Activated CD8-positive, alpha-beta T cell treated with anti-CD3 and anti-CD28 coated beads, Interleukin-2, amount 10 ng/mL, durations not matched to agents 7 days and 5 days (primary cell): ENCODE measurements around the gene FLACC1. TPM values are rescaled to one million over a fixed set of nuclear protein-coding genes. Genes with fewer than 3 reads are reported as not detected.
A peak's percentile ranks its signal among the peaks of the same experiment; 100 is the strongest.

ENCODE experiments used
- ATAC-seq: fragments of 150-1000 bp; cut with Tn5 transposase; one replicate; pipeline ENCODE4 v1.10.0; 2021; ENCODE audit warnings: moderate library complexity
- CTCF ChIA-PET: fragments of 350-600 bp; sonication (Branson Sonifier 250); formaldehyde crosslinking; loops from one replicate; lab custom pipeline; 2021; ENCODE audit warnings: antibody characterized with exemption; lab: Charles Lee
- POLR2A ChIA-PET: fragments of 350-600 bp; sonication (Branson Sonifier 250); formaldehyde crosslinking; loops from one replicate; lab custom pipeline; 2021; ENCODE audit warnings: antibody characterized with exemption; lab: Charles Lee
- DNase-seq: peaks from one replicate; pipeline ENCODE4 v3.0.0-alpha.2; 2020
- H3K27ac Mint-ChIP-seq: one replicate; pipeline ENCODE4 v1.8.0; 2021; ENCODE audit warnings: mild to moderate bottlenecking, mixed read lengths
- H3K27me3 Mint-ChIP-seq: one replicate; pipeline ENCODE4 v1.8.0; 2021; ENCODE audit warnings: low read depth, mixed read lengths
- H3K36me3 Mint-ChIP-seq: one replicate; pipeline ENCODE4 v1.8.0; 2021; ENCODE audit warnings: low read depth, mixed read lengths
- H3K4me1 Mint-ChIP-seq: one replicate; pipeline ENCODE4 v1.8.0; 2021; ENCODE audit warnings: low read depth, mixed read lengths
- H3K4me3 Mint-ChIP-seq: one replicate; pipeline ENCODE4 v1.8.0; 2021; ENCODE audit warnings: mild to moderate bottlenecking, mixed read lengths
- H3K9me3 Mint-ChIP-seq: one replicate; pipeline ENCODE4 v1.8.0; 2022; ENCODE audit warnings: mixed read lengths; ENCODE audit not compliant: insufficient read depth
- total RNA-seq, 2 experiments: library from RNA; stranded (reverse); gene quantifications; one replicate each; pipeline ENCODE4 v1.2.3, GENCODE V29; 2021

The FLACC1 gene
- total RNA-seq, result 1 to 10 TPM; 2.8 to 3.0 TPM

DNA sequence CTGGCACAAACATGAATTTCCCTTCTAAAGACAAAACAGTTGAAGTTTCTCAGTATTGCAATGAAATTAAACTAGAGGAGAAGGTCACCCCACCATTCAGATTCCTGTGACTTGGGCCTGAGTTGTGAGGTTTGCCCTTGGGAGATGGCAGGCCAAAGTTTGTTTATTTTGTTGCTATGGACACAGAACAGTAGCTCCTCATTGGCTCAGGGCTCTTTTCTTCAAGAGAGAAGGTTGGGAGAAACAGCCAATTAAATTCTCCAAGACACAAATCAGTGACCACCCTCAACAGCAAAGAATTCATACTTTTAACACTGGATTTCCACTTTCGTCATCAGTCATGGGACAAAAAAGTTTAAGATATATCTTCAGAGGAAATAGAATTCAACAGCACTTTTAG is at the start of gene FLACC1:
TSS of gene FLACC1 (minus strand) at position 125 of the 400 bp plus-strand sequence. CDS start 5,941 bp downstream, outside the sequence.
- H3K27ac Mint-ChIP-seq, result no peak within 1 kb of the TSS
- POLR2A ChIA-PET, result no interaction called here
- peaks cover 24% of the 10 kb centered on the region for H3K4me1 Mint-ChIP-seq
- ATAC-seq, result peak; percentile 43
- no peaks in the 10 kb centered on the region for H3K27me3 Mint-ChIP-seq
- no peak for DNase-seq
- CTCF ChIA-PET, result interaction anchor here (0.9 to 1.5 kb wide), 2 partner anchors 121 to 125 kb away, joined by 3 read pairs; no protein-coding TSS in a partner anchor
- H3K4me3 Mint-ChIP-seq, result no peak within 1 kb of the TSS
- peaks cover 30% of the 10 kb centered on the region for H3K36me3 Mint-ChIP-seq
- H3K9me3 Mint-ChIP-seq, result no peaks in the 10 kb centered on the region

- DNase-seq (no peak), ATAC-seq (peak; percentile 44)
- Mint-ChIP-seq H3K36me3 (peaks cover 39% of the 10 kb centered on the region), H3K4me3 (peak overlapping the region; percentile 10), H3K4me1 (peaks cover 53% of the 10 kb centered on the region), H3K27me3 (no peaks in the 10 kb centered on the region), H3K9me3 (no peaks in the 10 kb centered on the region), H3K27ac (peak overlapping the region; percentile 27)
- POLR2A ChIA-PET, result interaction anchor here (0.7 to 1.9 kb wide), 2 partner anchors 45 to 146 kb away, joined by 3 to 10 read pairs; partner anchors contain the start of genes CASP8, STRADB and TRAK2
- CTCF ChIA-PET, result interaction anchor here (1.1 to 3.1 kb wide), 5 partner anchors 8 to 288 kb away, joined by 3 to 15 read pairs (median 4); partner anchors contain the start of genes STRADB and TRAK2
Observed at GRCh38 chr2:201406077-201406662, 49.0 kb upstream of the FLACC1 start.

DNA sequence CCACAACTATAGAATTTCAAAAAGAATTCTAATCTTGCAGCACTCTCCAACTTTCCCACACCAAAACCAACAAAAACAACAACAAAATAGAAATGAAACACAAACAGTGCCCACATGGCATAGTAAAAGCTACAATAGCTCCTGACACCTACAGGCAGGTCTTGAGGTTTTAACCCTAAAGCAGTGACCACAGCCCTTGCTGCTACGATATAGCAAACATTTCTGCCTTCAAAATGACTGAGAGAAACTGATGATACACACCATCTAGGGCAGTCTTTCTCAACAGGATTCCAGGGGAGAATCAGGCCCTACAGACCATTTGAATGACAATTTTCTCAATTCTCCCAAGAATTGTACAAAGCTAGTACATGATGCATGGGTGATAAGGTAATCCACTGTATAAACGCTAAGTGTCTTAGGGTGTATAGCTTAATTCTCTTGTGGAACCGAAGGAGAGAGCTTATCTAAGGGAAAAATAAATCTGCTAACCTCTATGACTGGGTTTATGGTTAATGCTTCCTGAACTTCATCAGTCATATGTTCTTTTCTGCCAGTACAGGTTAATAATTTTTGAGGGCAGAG is 47.6 kb upstream of the FLACC1 start:
- no peaks in the 10 kb centered on the region for H3K27me3 Mint-ChIP-seq
- POLR2A ChIA-PET, result interaction anchor here (1.3 to 1.6 kb wide), 2 partner anchors 10 to 47 kb away, joined by 9 to 11 read pairs; partner anchors contain the start of genes STRADB and TRAK2
- H3K27ac Mint-ChIP-seq, result peak overlapping the region; percentile 6
- peak; percentile 69 for ATAC-seq
- peaks cover 52% of the 10 kb centered on the region for H3K4me1 Mint-ChIP-seq
- H3K9me3 Mint-ChIP-seq, result no peaks in the 10 kb centered on the region
- H3K4me3 Mint-ChIP-seq, result no peak overlapping the region
- CTCF ChIA-PET, result interaction anchor here (0.7 to 3.1 kb wide), 9 partner anchors 10 to 1310 kb away, joined by 3 to 15 read pairs (median 4); partner anchors contain the start of genes CASP10, STRADB and TRAK2
- peaks cover 32% of the 10 kb centered on the region for H3K36me3 Mint-ChIP-seq
- DNase-seq, result peak; percentile 50

DNA sequence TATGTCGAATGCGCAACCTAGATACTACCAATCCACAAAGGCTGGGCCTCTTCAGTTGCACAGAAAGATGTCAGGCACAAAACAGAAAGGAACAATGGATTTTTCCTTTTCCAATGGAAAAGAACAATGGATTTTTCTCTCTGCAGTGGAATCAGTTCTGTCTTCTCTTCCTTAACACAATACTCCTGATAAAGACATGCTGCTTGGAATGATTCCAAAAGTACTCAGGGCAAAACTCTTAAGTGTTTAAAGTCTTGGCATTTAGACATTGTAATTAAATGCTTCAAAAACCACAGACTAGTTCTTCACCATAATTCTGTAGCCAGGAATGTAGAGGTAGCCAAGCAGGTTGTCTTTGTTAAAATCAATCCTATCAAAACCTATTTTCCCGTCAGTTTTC is 46.7 kb upstream of the FLACC1 start:
- Mint-ChIP-seq H3K4me1 (peaks cover 52% of the 10 kb centered on the region), H3K36me3 (peaks cover 39% of the 10 kb centered on the region), H3K27me3 (no peaks in the 10 kb centered on the region), H3K9me3 (no peaks in the 10 kb centered on the region), H3K27ac (no peak overlapping the region), H3K4me3 (no peak overlapping the region)
- ATAC-seq (no peak), DNase-seq (no peak)
- CTCF ChIA-PET, result interaction anchor here (1.1 to 3.1 kb wide), 4 partner anchors 48 to 221 kb away, joined by 3 to 15 read pairs (median 6); partner anchors contain the start of genes CASP10, STRADB and TRAK2
- POLR2A ChIA-PET, result interaction anchor here (0.9 kb wide), 1 partner anchor 47 kb away, joined by 3 read pairs; the partner anchor contains the start of genes STRADB and TRAK2

DNA sequence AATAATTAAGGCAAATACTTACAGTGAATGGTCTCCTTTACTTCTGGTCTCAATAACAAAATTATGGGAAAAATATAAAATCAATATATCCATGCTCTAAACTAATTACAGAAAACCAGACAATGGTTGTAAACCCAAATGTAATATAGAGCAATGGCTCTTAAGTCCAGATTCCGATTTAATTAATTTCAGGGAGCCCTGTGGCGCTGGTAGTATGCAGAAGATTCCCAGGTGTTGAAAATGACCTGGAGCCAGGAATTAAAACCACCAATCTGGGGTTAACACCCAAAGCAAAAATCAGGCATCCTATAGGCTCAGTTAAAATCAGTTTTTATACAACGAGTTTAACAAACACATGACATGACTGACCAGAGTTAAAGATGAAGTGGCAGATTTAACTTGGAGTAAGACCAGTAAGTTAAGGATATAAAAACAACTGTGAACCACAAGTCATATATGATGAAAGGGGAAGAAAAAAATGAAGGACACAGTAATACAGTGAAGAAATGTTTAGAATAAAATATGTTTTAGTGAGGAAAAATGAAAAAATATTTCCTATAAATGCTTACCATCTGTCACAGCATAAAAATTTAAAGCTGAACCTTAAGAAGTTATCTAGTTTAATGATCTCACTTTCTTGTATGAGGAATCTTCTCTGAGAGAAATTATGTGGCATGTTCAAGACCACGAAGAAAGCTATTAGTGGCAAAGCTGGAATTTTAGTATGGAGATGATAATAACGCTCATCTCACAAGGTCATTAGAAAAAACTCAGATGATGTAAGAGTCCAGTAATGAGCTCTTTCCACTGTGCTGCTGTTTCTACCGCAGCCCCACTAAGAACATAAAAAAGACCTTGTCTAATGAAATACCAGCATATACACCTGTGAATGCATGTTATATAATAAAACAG is 45.8 kb upstream of the FLACC1 start:
- ATAC-seq, result no peak
- Mint-ChIP-seq H3K4me1 (peaks cover 50% of the 10 kb centered on the region), H3K36me3 (peaks cover 42% of the 10 kb centered on the region), H3K27ac (no peak overlapping the region), H3K27me3 (no peaks in the 10 kb centered on the region), H3K4me3 (no peak overlapping the region), H3K9me3 (no peaks in the 10 kb centered on the region)
- POLR2A ChIA-PET, result interaction anchor here (0.9 kb wide), 1 partner anchor 48 kb away, joined by 3 read pairs; the partner anchor contains the start of genes STRADB and TRAK2
- CTCF ChIA-PET, result interaction anchor here (0.9 kb wide), 2 partner anchors 9 to 48 kb away, joined by 3 to 4 read pairs; partner anchors contain the start of genes STRADB and TRAK2
- no peak for DNase-seq

DNA sequence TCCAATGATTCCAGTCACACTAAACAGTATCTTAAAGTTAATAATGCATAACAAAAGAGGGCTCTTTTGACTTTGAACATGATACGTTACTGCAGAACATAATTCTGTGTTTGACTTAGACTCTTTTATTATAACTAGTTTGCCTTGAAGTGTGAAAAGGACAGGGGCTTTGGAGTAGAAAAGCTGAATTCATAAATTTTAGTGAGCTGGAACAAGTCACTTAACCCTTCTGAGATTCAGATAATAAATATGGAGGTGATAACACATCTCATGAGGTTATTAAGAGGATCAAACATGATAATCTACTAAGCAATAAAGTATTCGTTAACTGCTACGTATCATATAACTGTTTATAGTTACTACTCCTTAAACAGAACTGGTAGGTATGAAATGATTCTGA is 44.7 kb upstream of the FLACC1 start:
- ChIA-PET CTCF (interaction anchor here (0.9 kb wide), 3 partner anchors 12 to 49 kb away, joined by 3 read pairs; partner anchors contain the start of genes STRADB and TRAK2), POLR2A (no interaction called here)
- Mint-ChIP-seq H3K4me1 (peaks cover 42% of the 10 kb centered on the region), H3K27ac (no peak overlapping the region), H3K9me3 (no peaks in the 10 kb centered on the region), H3K4me3 (no peak overlapping the region), H3K27me3 (no peaks in the 10 kb centered on the region), H3K36me3 (peaks cover 44% of the 10 kb centered on the region)
- ATAC-seq (no peak), DNase-seq (no peak)

GRCh38 chr2:201396595-201396994 is 39.5 kb upstream of the FLACC1 start:
- Mint-ChIP-seq H3K36me3 (peaks cover 54% of the 10 kb centered on the region), H3K9me3 (no peaks in the 10 kb centered on the region), H3K27ac (no peak overlapping the region), H3K4me1 (peaks cover 6% of the 10 kb centered on the region), H3K4me3 (no peak overlapping the region), H3K27me3 (no peaks in the 10 kb centered on the region)
- ATAC-seq (no peak), DNase-seq (no peak)
- CTCF ChIA-PET, result no interaction called here
- POLR2A ChIA-PET, result no interaction called here

DNA sequence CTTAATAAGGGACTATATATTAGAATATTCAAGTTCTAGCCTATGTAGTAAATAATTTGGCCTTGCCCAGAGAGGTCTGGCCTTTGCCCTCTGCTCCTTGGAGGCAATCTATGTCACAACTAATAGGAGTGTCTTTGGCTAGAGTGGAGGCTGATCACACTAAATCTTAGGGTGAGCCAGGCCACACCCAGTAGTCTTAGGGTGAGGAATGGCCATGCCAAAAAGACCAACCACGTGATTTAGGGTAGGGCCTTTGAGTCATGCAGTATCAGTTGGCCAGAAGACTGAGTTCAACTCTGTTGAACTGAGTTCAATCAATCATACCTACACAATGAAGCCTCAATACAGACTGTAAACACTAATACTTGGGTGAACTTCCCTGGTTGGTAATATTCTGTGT is 26.0 kb upstream of the FLACC1 start:
- H3K4me3 Mint-ChIP-seq, result no peak overlapping the region
- ChIA-PET POLR2A (no interaction called here), CTCF (interaction anchor here (2.5 kb wide), 1 partner anchor 19 kb away, joined by 9 read pairs; no protein-coding TSS in a partner anchor)
- ATAC-seq, result no peak
- no peaks in the 10 kb centered on the region for H3K9me3 Mint-ChIP-seq
- H3K27me3 Mint-ChIP-seq, result no peaks in the 10 kb centered on the region
- no peaks in the 10 kb centered on the region for H3K4me1 Mint-ChIP-seq
- H3K36me3 Mint-ChIP-seq, result peaks cover 65% of the 10 kb centered on the region
- DNase-seq, result no peak
- no peak overlapping the region for H3K27ac Mint-ChIP-seq

- no peaks in the 10 kb centered on the region for H3K4me1 Mint-ChIP-seq
- ChIA-PET POLR2A (no interaction called here), CTCF (interaction anchor here (0.7 kb wide), 1 partner anchor 19 kb away, joined by 3 read pairs; no protein-coding TSS in a partner anchor)
- DNase-seq (no peak), ATAC-seq (no peak)
- peaks cover 60% of the 10 kb centered on the region for H3K36me3 Mint-ChIP-seq
- H3K27me3 Mint-ChIP-seq, result no peaks in the 10 kb centered on the region
- H3K27ac Mint-ChIP-seq, result no peak overlapping the region
- H3K9me3 Mint-ChIP-seq, result peaks cover 11% of the 10 kb centered on the region
- H3K4me3 Mint-ChIP-seq, result no peak overlapping the region
Observed at GRCh38 chr2:201378496-201379397, 21.6 kb upstream of the FLACC1 start.

DNA sequence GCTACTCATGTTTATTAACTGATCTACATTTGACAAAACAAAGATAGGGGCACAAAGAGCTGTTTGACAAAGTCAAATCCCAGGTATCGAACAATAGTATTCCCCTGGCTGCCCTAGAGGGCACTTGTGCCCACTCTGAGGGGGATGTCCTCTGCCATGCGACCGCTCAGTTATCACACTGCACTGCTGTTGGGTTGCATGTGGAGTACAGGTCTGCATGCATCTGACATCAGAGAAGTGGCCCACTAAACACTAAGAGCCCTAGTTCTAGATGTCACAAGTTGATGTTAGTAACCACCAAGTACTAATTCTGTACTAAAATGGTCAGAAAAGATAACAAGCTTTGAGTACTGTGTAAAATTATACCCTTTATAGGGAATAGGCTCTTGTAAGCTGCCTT is 20.1 kb upstream of the FLACC1 start:
- H3K4me3 Mint-ChIP-seq, result no peak overlapping the region
- peaks cover 11% of the 10 kb centered on the region for H3K9me3 Mint-ChIP-seq
- H3K27ac Mint-ChIP-seq, result no peak overlapping the region
- POLR2A ChIA-PET, result no interaction called here
- CTCF ChIA-PET, result interaction anchor here (1.7 kb wide), 1 partner anchor 13 kb away, joined by 7 read pairs; no protein-coding TSS in a partner anchor
- no peaks in the 10 kb centered on the region for H3K4me1 Mint-ChIP-seq
- DNase-seq (no peak), ATAC-seq (no peak)
- no peaks in the 10 kb centered on the region for H3K27me3 Mint-ChIP-seq
- H3K36me3 Mint-ChIP-seq, result peaks cover 59% of the 10 kb centered on the region
